PC-3 (cell line): Measurements from ENCODE around the gene PREPL. TPM values are rescaled to one million over a fixed set of nuclear protein-coding genes. Genes with fewer than 3 reads are reported as not detected.

Experiments
- ATAC-seq: fragments of 200-7000 bp; cut with Tn5 transposase; 2 replicates; pipeline ENCODE4 v1.9.1; 2020; ENCODE audit warnings: mild to moderate bottlenecking, moderate library complexity
- BruUV-seq: library from RNA; stranded (reverse); fragments of 400-500 nt; replicated peaks from 2 replicates; lab custom pipeline; 2021; lab: Mats Ljungman, UMichigan
- CTCF ChIA-PET: fragments of 300-600 bp; sonication (Branson Sonifier 250); formaldehyde crosslinking; loops from one replicate; lab custom pipeline; 2022; ENCODE audit warnings: antibody characterized with exemption; lab: Charles Lee
- POLR2A ChIA-PET: fragments of 300-600 bp; sonication (Branson Sonifier 250); formaldehyde crosslinking; loops from one replicate; lab custom pipeline; 2022; ENCODE audit warnings: antibody characterized with exemption; ENCODE audit not compliant: unreplicated experiment; lab: Charles Lee
- DNase-seq: peaks from one replicate; pipeline ENCODE4 v3.0.0-alpha.2; 2015
- H2AFZ ChIP-seq: fragments of 300-600 bp; sonication (generic); 2 replicates; pipeline ENCODE4 v1.6.0; 2016; ENCODE audit warnings: antibody characterized with exemption, low read length
- H3F3A ChIP-seq: fragments of 300-600 bp; sonication (generic); one replicate; pipeline ENCODE4 v1.6.0; 2017; ENCODE audit warnings: antibody characterized with exemption, low read length, control low read depth, mild to moderate bottlenecking; ENCODE audit not compliant: unreplicated experiment
- H3K27ac ChIP-seq: fragments of 300-600 bp; sonication (generic); 2 replicates; pipeline ENCODE4 v1.5.1; 2016; ENCODE audit warnings: mild to moderate bottlenecking, low read length
- H3K27me3 ChIP-seq: fragments of 300-600 bp; sonication (generic); 2 replicates; pipeline ENCODE4 v1.6.1; 2016; ENCODE audit warnings: low read length, mixed read lengths
- H3K36me3 ChIP-seq: fragments of 300-600 bp; sonication (generic); 2 replicates; pipeline ENCODE4 v1.6.1; 2016; ENCODE audit warnings: low read depth, mixed run types, low read length, mixed read lengths
- H3K4me1 ChIP-seq: fragments of 300-600 bp; sonication (generic); 2 replicates; pipeline ENCODE4 v1.5.1; 2016; ENCODE audit warnings: low read length; ENCODE audit not compliant: insufficient read depth
- H3K4me2 ChIP-seq: fragments of 300-600 bp; sonication (generic); 2 replicates; pipeline ENCODE4 v1.6.0; 2016; ENCODE audit warnings: low read length
- H3K4me3 ChIP-seq: fragments of 300-600 bp; sonication (generic); 2 replicates; pipeline ENCODE4 v1.5.1; 2016; ENCODE audit warnings: mild to moderate bottlenecking, low read length, mixed read lengths
- H3K79me2 ChIP-seq: fragments of 300-600 bp; sonication (generic); 2 replicates; pipeline ENCODE4 v1.6.1; 2017; ENCODE audit warnings: low read length, mixed read lengths
- H3K9ac ChIP-seq: fragments of 300-600 bp; sonication (generic); 2 replicates; pipeline ENCODE4 v1.6.0; 2016; ENCODE audit warnings: mild to moderate bottlenecking, low read length
- H3K9me2 ChIP-seq: fragments of 300-600 bp; sonication (generic); replicated peaks from 2 replicates; pipeline ENCODE4 v1.6.1; 2016; ENCODE audit warnings: mixed run types, low read length, mixed read lengths
- H3K9me3 ChIP-seq: fragments of 300-600 bp; sonication (generic); 2 replicates; pipeline ENCODE4 v1.6.1; 2016; ENCODE audit warnings: low read length, mixed read lengths
- H4K20me1 ChIP-seq: fragments of 300-600 bp; sonication (generic); 2 replicates; pipeline ENCODE4 v1.6.1; 2016; ENCODE audit warnings: low read length, mixed read lengths
- EZH2 ChIP-seq: fragments of 300-600 bp; sonication (generic); IDR thresholded peaks from one replicate; pipeline ENCODE4 v1.6.1; 2017; ENCODE audit warnings: antibody characterized with exemption, mild to moderate bottlenecking, low read length; ENCODE audit not compliant: unreplicated experiment
- EZH2phosphoT487 ChIP-seq: fragments of 300-600 bp; sonication (generic); IDR thresholded peaks from 2 replicates; pipeline ENCODE4 v1.6.1; 2018; ENCODE audit warnings: mild to moderate bottlenecking, antibody characterized with exemption, low read length, borderline replicate concordance
- intact Hi-C: fragments of 100-400 bp; cut with micrococcal nuclease; formaldehyde crosslinking; loops from 2 replicates; pipeline ENCODE4 v1.9.0; 2023
- total RNA-seq: library from RNA; depleted of rRNA; stranded (reverse); fragments of >200 nt; gene quantifications from 2 replicates; pipeline ENCODE4 v1.2.3, GENCODE V29; 2014
- TF ChIP-seq, protein P1 (sequence below): fragments of 300-600 bp; sonication (generic); conservative IDR thresholded peaks from 2 replicates; pipeline ENCODE4 v1.5.1; 2017; ENCODE audit warnings: antibody characterized with exemption, low read depth, mild to moderate bottlenecking, low read length

The PREPL gene
- total RNA-seq, 1 experiment from 2014 or later: 36.2 TPM

- H3K4me2 ChIP-seq: no peak overlapping the region
- H3K9me2 ChIP-seq: no peaks in the 10 kb centered on the region
- no peaks in the 10 kb centered on the region for H3K27me3 ChIP-seq
- H3K79me2 ChIP-seq: peaks cover 11% of the 10 kb centered on the region
- DNase-seq (no peak), ATAC-seq (no peak)
- H4K20me1 ChIP-seq: no peaks in the 10 kb centered on the region
- H3K9me3 ChIP-seq: no peaks in the 10 kb centered on the region
- TF ChIP-seq EZH2phosphoT487 (no peak), EZH2 (no peak)
- TF ChIP-seq, protein P1, sequence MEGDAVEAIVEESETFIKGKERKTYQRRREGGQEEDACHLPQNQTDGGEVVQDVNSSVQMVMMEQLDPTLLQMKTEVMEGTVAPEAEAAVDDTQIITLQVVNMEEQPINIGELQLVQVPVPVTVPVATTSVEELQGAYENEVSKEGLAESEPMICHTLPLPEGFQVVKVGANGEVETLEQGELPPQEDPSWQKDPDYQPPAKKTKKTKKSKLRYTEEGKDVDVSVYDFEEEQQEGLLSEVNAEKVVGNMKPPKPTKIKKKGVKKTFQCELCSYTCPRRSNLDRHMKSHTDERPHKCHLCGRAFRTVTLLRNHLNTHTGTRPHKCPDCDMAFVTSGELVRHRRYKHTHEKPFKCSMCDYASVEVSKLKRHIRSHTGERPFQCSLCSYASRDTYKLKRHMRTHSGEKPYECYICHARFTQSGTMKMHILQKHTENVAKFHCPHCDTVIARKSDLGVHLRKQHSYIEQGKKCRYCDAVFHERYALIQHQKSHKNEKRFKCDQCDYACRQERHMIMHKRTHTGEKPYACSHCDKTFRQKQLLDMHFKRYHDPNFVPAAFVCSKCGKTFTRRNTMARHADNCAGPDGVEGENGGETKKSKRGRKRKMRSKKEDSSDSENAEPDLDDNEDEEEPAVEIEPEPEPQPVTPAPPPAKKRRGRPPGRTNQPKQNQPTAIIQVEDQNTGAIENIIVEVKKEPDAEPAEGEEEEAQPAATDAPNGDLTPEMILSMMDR: no peak
- no peak overlapping the region for H2AFZ ChIP-seq
- CTCF ChIA-PET: no interaction called here
- POLR2A ChIA-PET: no interaction called here
- H3K4me1 ChIP-seq: no peaks in the 10 kb centered on the region
- no peak overlapping the region for H3K9ac ChIP-seq
- H3K4me3 ChIP-seq: no peak overlapping the region
- BruUV-seq: no TSS peak
- H3K27ac ChIP-seq: no peak overlapping the region
- no peaks in the 10 kb centered on the region for H3K36me3 ChIP-seq
- intact Hi-C loops: no loop called here
- H3F3A ChIP-seq: no peaks in the 10 kb centered on the region
These were observed 9.6 kb downstream of the PREPL start for GRCh38 chr2:44351676-44352075.

DNA sequence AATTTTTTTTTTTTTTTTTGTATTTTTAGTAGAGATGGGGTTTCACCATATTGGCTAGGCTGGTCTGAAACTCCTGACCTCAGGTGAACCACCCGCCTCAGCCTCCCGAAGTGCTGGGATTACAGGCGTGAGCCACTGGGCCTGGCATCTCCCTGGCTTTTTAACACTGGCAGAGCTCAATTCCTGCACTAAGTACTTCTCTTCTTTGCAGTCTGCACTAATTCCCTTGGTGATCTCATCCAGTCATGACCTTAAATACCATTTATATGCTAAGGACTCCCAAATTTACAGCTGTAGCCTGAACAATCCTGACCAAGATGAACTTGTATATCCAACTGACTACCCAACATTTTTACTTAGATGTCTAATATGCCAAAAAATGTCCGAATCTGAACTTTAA is 10.2 kb downstream of the PREPL start:
- H3K9me2 ChIP-seq: no peaks in the 10 kb centered on the region
- TF ChIP-seq, protein P1: no peak
- TF ChIP-seq EZH2phosphoT487: no peak
- no peak for TF ChIP-seq EZH2
- H3K9ac ChIP-seq: no peak overlapping the region
- no TSS peak for BruUV-seq
- no peak overlapping the region for H3K4me3 ChIP-seq
- H3F3A ChIP-seq: no peaks in the 10 kb centered on the region
- intact Hi-C loops: no loop called here
- CTCF ChIA-PET: no interaction called here
- ATAC-seq: no peak
- H3K9me3 ChIP-seq: no peaks in the 10 kb centered on the region
- DNase-seq: no peak
- no peak overlapping the region for H2AFZ ChIP-seq
- no peaks in the 10 kb centered on the region for H4K20me1 ChIP-seq
- no peaks in the 10 kb centered on the region for H3K27me3 ChIP-seq
- POLR2A ChIA-PET: interaction anchor here (0.8 kb wide), 1 partner anchor 275 kb away, joined by 3 read pairs; no protein-coding TSS in a partner anchor
- no peak overlapping the region for H3K27ac ChIP-seq
- H3K36me3 ChIP-seq: no peaks in the 10 kb centered on the region; the same call in 1 of the 2 replicates
- no peak overlapping the region for H3K4me2 ChIP-seq
- no peaks in the 10 kb centered on the region for H3K4me1 ChIP-seq
- H3K79me2 ChIP-seq: peaks cover 10% of the 10 kb centered on the region; the same call in 1 of the 2 replicates

DNA sequence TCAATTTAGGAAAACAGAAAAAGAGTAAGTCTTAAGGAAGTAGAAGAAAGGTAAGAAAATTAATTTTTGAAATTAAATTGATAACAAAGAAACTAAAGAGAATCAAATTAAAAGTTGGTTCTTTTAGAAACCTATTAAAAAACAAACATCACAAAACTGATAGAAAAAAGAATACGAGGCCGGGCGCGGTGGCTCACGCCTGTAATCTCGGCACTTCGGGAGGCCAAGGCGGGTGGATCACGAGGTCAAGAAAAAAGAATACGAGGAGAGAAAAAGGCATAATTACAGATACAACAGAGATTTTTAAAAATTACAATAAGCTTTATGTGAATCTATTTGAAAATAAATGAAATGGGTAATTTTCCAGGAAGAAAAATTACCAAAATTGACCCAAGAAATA is 11.8 kb downstream of the PREPL start:
- intact Hi-C loops: loop anchor here (10.0 kb wide), 1 partner anchor 395 kb away; no protein-coding TSS in a partner anchor
- H3F3A ChIP-seq: no peaks in the 10 kb centered on the region
- ChIA-PET POLR2A (no interaction called here), CTCF (no interaction called here)
- peaks cover 4% of the 10 kb centered on the region; the same call in 1 of the 2 replicates for H3K36me3 ChIP-seq
- no peak overlapping the region for H2AFZ ChIP-seq
- no peak for DNase-seq
- no peak for TF ChIP-seq EZH2phosphoT487
- TF ChIP-seq EZH2: no peak
- TF ChIP-seq, protein P1: no peak
- no peak overlapping the region for H3K27ac ChIP-seq
- no peak for ATAC-seq
- no peak overlapping the region for H3K9ac ChIP-seq
- H3K4me1 ChIP-seq: no peaks in the 10 kb centered on the region
- H4K20me1 ChIP-seq: no peaks in the 10 kb centered on the region
- H3K4me2 ChIP-seq: no peak overlapping the region
- BruUV-seq: no TSS peak
- no peaks in the 10 kb centered on the region for H3K9me2 ChIP-seq
- no peaks in the 10 kb centered on the region for H3K9me3 ChIP-seq
- no peaks in the 10 kb centered on the region for H3K27me3 ChIP-seq
- peaks cover 9% of the 10 kb centered on the region; the same call in 1 of the 2 replicates for H3K79me2 ChIP-seq
- H3K4me3 ChIP-seq: no peak overlapping the region
